ENCODE measurements around the gene TRAM2. TPM values are rescaled to one million over a fixed set of nuclear protein-coding genes. Genes with fewer than 3 reads are reported as not detected.

Gene TRAM2
- total RNA-seq, 4 donors from 2014 or later: 21.3 to 27.5 (median 23.7) TPM

GRCh38 chr6:52540286-52540902 is 36.5 kb downstream of the TRAM2 start:
- TF ChIP-seq POLR2A (IDR thresholded peaks at IDR 0.05) (no peak), CTCF (IDR thresholded peaks at IDR 0.05) (no peak), EP300 (IDR thresholded peaks at IDR 0.05) (no peak)
- Histone ChIP-seq H3K27ac (no peak overlapping the region), H3K4me3 (no peak overlapping the region), H3K36me3 (peaks cover 0 to 6% (median 0%) of the 10 kb centered on the region in 3 donors), H3K9me3 (no peaks in the 10 kb centered on the region), H3K4me1 (peaks cover 0 to 96% (median 41%) of the 10 kb centered on the region in 4 donors), H3K27me3 (no peaks in the 10 kb centered on the region)
- DNase-seq (ENCODE audit: low spot score in 2 of 2): no peak
- 52 to 71% methylated on average over 3 of the region's 3 CpGs for WGBS, 2 donors

GRCh38 chr6:52539607-52540006 is 37.3 kb downstream of the TRAM2 start:
- H3K27me3 ChIP-seq: no peaks in the 10 kb centered on the region
- DNase-seq (ENCODE audit: low spot score in 2 of 2): no peak
- no peaks in the 10 kb centered on the region for H3K9me3 ChIP-seq
- H3K4me1 ChIP-seq: peaks cover 0 to 91% (median 34%) of the 10 kb centered on the region in 4 donors
- TF ChIP-seq EP300 (IDR thresholded peaks at IDR 0.05) (no peak), POLR2A (IDR thresholded peaks at IDR 0.05) (no peak), CTCF (IDR thresholded peaks at IDR 0.05) (no peak)
- peaks cover 0 to 14% (median 0%) of the 10 kb centered on the region in 3 donors for H3K36me3 ChIP-seq
- WGBS, 2 donors: 58 to 60% methylated on average over 6 of the region's 6 CpGs
- H3K4me3 ChIP-seq: no peak overlapping the region
- H3K27ac ChIP-seq: no peak overlapping the region

- Histone ChIP-seq H3K36me3 (peaks cover 0 to 21% (median 0%) of the 10 kb centered on the region in 3 donors), H3K4me1 (peaks cover 0 to 84% (median 29%) of the 10 kb centered on the region in 4 donors), H3K27me3 (no peaks in the 10 kb centered on the region), H3K4me3 (no peak overlapping the region), H3K9me3 (no peaks in the 10 kb centered on the region), H3K27ac (no peak overlapping the region)
- no peak for DNase-seq (ENCODE audit: low spot score in 2 of 2)
- TF ChIP-seq CTCF (IDR thresholded peaks at IDR 0.05) (no peak), POLR2A (IDR thresholded peaks at IDR 0.05) (no peak), EP300 (IDR thresholded peaks at IDR 0.05) (no peak)
- WGBS, 2 donors: 88 to 91% methylated on average over 5 of the region's 5 CpGs
Measured at GRCh38 chr6:52538901-52539354, 37.9 kb downstream of the TRAM2 start.

GRCh38 chr6:52538252-52538900 is 38.5 kb downstream of the TRAM2 start:
- H3K27me3 ChIP-seq: no peaks in the 10 kb centered on the region
- 92% methylated on average over 5 of the region's 5 CpGs for WGBS, 2 donors
- peaks cover 0 to 26% (median 0%) of the 10 kb centered on the region in 3 donors for H3K36me3 ChIP-seq
- no peak for DNase-seq (ENCODE audit: low spot score in 2 of 2)
- no peak overlapping the region for H3K27ac ChIP-seq
- no peaks in the 10 kb centered on the region for H3K9me3 ChIP-seq
- H3K4me1 ChIP-seq: peaks cover 0 to 78% (median 24%) of the 10 kb centered on the region in 4 donors
- TF ChIP-seq CTCF (IDR thresholded peaks at IDR 0.05) (no peak), POLR2A (IDR thresholded peaks at IDR 0.05) (no peak), EP300 (IDR thresholded peaks at IDR 0.05) (no peak)
- no peak overlapping the region for H3K4me3 ChIP-seq

Data from tibial nerve (tissue), 4 donors.